Neural progenitor cell (in vitro differentiated cells): ENCODE measurements around the gene DCAF5. TPM values are rescaled to one million over a fixed set of nuclear protein-coding genes. Genes with fewer than 3 reads are reported as not detected.
A peak's percentile ranks its signal among the peaks of the same experiment; 100 is the strongest.

ENCODE experiments used
- DNase-seq: peaks from one replicate; pipeline ENCODE4 v3.0.0-alpha.2; 2016; ENCODE audit warnings: low spot score
- H2AFZ ChIP-seq: fragments of 200-600 bp; sonication (generic); replicated peaks from 2 replicates; pipeline ENCODE4 v1.6.1; 2016; ENCODE audit warnings: antibody characterized with exemption
- H3F3A ChIP-seq: fragments of 200-600 bp; sonication (generic); 2 replicates; pipeline ENCODE4 v1.6.1; 2016; ENCODE audit warnings: antibody characterized with exemption, low read depth
- H3K27ac ChIP-seq: fragments of 200-600 bp; sonication (generic); 2 replicates; pipeline ENCODE4 v1.5.1; 2016; ENCODE audit warnings: mild to moderate bottlenecking
- H3K27me3 ChIP-seq: fragments of 200-600 bp; sonication (generic); 2 replicates; pipeline ENCODE4 v1.6.1; 2016; ENCODE audit warnings: mild to moderate bottlenecking, moderate library complexity
- H3K36me3 ChIP-seq: fragments of 200-600 bp; sonication (generic); 2 replicates; pipeline ENCODE4 v1.5.1; 2016
- H3K4me1 ChIP-seq: fragments of 200-600 bp; sonication (generic); 2 replicates; pipeline ENCODE4 v1.6.1; 2016; ENCODE audit warnings: mixed run types
- H3K4me2 ChIP-seq: fragments of 200-600 bp; sonication (generic); 2 replicates; pipeline ENCODE4 v1.6.1; 2016
- H3K4me3 ChIP-seq: fragments of 200-600 bp; sonication (generic); 2 replicates; pipeline ENCODE4 v1.5.1; 2016
- H3K79me2 ChIP-seq: fragments of 200-600 bp; sonication (generic); 2 replicates; pipeline ENCODE4 v1.6.1; 2016; ENCODE audit warnings: low read depth
- H3K9ac ChIP-seq: fragments of 200-600 bp; sonication (generic); 2 replicates; pipeline ENCODE4 v1.6.1; 2016
- H3K9me3 ChIP-seq: fragments of 200-600 bp; sonication (generic); 2 replicates; pipeline ENCODE4 v1.5.1; 2016; ENCODE audit warnings: low read depth
- H4K20me1 ChIP-seq: fragments of 200-600 bp; sonication (generic); 2 replicates; pipeline ENCODE4 v1.6.1; 2016; ENCODE audit warnings: low read depth
- H3K27ac Mint-ChIP-seq: 3 replicates; pipeline ENCODE4 v1.8.0; 2021; ENCODE audit warnings: mixed read lengths
- H3K27me3 Mint-ChIP-seq: 2 replicates; pipeline ENCODE4 v1.8.0; 2022; ENCODE audit warnings: low read depth, mild to moderate bottlenecking, inconsistent platforms, moderate library complexity, mixed read lengths; ENCODE audit not compliant: insufficient read depth
- H3K36me3 Mint-ChIP-seq: 3 replicates; pipeline ENCODE4 v1.8.0; 2021; ENCODE audit warnings: mixed read lengths
- H3K4me1 Mint-ChIP-seq: 3 replicates; pipeline ENCODE4 v1.8.0; 2021; ENCODE audit warnings: mixed read lengths
- H3K4me3 Mint-ChIP-seq: 3 replicates; pipeline ENCODE4 v1.8.0; 2021; ENCODE audit warnings: mild to moderate bottlenecking, moderate library complexity, mixed read lengths
- H3K9me3 Mint-ChIP-seq: 3 replicates; pipeline ENCODE4 v1.8.0; 2020; ENCODE audit warnings: mixed read lengths
- EZH2 ChIP-seq: fragments of 200-600 bp; sonication (generic); IDR thresholded peaks from 2 replicates; pipeline ENCODE4 v1.6.1; 2017; ENCODE audit warnings: antibody characterized with exemption, mild to moderate bottlenecking, moderate library complexity
- EZH2phosphoT487 ChIP-seq: fragments of 200-600 bp; sonication (generic); IDR thresholded peaks from 2 replicates; pipeline ENCODE4 v1.6.1; 2017; ENCODE audit warnings: antibody characterized with exemption
- total RNA-seq: library from RNA; depleted of rRNA; stranded (reverse); fragments of >200 nt; gene quantifications from 2 replicates; pipeline ENCODE4 v1.2.3, GENCODE V29; 2015; ENCODE audit warnings: low replicate concordance
- TF ChIP-seq, protein P1 (sequence below): fragments of 200-600 bp; sonication (generic); IDR thresholded peaks from 2 replicates; pipeline ENCODE4 v1.5.1; 2017; ENCODE audit warnings: antibody characterized with exemption, mild to moderate bottlenecking

The DCAF5 gene
- total RNA-seq, 1 donor from 2014 or later, result 22.4 TPM

DNA sequence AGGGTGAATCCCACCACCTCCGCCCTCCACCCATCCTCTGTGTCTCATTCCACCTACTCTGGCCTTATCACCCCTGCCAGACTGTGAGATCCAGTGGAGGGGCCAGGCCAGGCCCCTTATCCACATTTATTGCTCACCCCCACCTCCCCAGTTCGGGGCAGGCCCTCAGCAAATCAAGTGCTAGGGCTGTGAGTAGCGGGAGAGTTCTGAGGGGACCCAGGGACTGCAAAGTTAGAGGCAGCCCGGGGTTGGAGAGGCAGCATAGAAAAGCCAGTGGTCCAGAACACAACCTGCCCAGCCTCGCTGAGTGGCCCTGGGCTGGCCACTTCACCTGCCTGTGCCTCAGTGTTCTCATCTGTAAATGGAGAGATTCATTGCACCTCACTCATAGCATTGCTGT lies 146.6 kb downstream of the DCAF5 start:
- DNase-seq, result no peak
- no peaks in the 10 kb centered on the region for H3K9me3 ChIP-seq
- Mint-ChIP-seq H3K9me3 (no peaks in the 10 kb centered on the region), H3K27me3 (peaks cover 14% of the 10 kb centered on the region), H3K4me3 (no peak overlapping the region), H3K4me1 (peaks cover 16% of the 10 kb centered on the region), H3K27ac (no peak overlapping the region), H3K36me3 (no peaks in the 10 kb centered on the region)
- H3K9ac ChIP-seq, result no peak overlapping the region
- H3F3A ChIP-seq, result peaks cover 3% of the 10 kb centered on the region
- H3K4me1 ChIP-seq, result peaks cover 7% of the 10 kb centered on the region
- H3K4me3 ChIP-seq, result no peak overlapping the region
- no peak overlapping the region for H3K4me2 ChIP-seq
- no peak overlapping the region for H2AFZ ChIP-seq
- H3K27ac ChIP-seq, result no peak overlapping the region
- no peaks in the 10 kb centered on the region for H4K20me1 ChIP-seq
- H3K27me3 ChIP-seq, result no peaks in the 10 kb centered on the region
- H3K79me2 ChIP-seq, result no peaks in the 10 kb centered on the region
- H3K36me3 ChIP-seq, result no peaks in the 10 kb centered on the region
- TF ChIP-seq EZH2, result no peak
- TF ChIP-seq, protein P1, sequence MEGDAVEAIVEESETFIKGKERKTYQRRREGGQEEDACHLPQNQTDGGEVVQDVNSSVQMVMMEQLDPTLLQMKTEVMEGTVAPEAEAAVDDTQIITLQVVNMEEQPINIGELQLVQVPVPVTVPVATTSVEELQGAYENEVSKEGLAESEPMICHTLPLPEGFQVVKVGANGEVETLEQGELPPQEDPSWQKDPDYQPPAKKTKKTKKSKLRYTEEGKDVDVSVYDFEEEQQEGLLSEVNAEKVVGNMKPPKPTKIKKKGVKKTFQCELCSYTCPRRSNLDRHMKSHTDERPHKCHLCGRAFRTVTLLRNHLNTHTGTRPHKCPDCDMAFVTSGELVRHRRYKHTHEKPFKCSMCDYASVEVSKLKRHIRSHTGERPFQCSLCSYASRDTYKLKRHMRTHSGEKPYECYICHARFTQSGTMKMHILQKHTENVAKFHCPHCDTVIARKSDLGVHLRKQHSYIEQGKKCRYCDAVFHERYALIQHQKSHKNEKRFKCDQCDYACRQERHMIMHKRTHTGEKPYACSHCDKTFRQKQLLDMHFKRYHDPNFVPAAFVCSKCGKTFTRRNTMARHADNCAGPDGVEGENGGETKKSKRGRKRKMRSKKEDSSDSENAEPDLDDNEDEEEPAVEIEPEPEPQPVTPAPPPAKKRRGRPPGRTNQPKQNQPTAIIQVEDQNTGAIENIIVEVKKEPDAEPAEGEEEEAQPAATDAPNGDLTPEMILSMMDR, result no peak
- TF ChIP-seq EZH2phosphoT487, result no peak

DNA sequence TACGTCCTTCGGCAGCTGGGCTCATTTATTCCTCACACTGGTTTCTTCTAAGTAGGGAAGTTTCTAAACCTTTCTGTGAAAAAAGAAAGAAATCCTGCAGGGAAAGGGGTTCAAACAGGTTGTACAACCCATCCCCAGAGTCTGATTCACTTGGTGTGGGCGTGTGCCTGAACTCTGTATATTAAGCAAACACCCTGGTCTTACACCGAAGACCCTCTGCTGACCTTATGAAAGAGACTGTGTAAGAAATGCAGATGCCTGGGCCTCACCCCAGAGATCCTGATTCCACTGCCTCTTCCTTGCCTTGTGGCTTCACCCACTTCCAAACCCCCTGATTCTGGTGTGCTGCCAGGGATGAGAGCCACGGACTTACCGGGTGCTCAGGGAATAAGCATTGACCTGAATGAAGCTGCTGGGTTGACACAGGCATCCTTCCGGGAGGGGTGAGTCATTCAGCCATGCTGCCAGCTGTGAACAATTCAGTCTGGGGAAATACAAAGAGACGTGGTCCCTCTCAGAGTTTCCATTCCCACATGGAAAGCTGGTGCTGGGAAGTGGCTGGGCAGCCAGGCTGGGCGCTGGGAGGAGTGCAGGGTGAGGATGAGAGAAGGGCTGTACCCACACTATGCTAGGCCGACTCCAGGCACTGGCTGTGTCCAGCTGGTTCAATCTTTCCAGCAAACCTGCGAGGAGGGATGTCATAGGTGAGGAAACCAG lies 147.3 kb downstream of the DCAF5 start:
- peak; percentile 17 for DNase-seq
- no peaks in the 10 kb centered on the region for H4K20me1 ChIP-seq
- no peak overlapping the region for H3K4me3 ChIP-seq
- no peak overlapping the region for H2AFZ ChIP-seq
- H3K4me3 Mint-ChIP-seq, result no peak overlapping the region
- H3K79me2 ChIP-seq, result no peaks in the 10 kb centered on the region
- no peaks in the 10 kb centered on the region for H3K36me3 ChIP-seq
- H3K27me3 Mint-ChIP-seq, result peaks cover 16% of the 10 kb centered on the region
- no peaks in the 10 kb centered on the region for H3K27me3 ChIP-seq
- H3K36me3 Mint-ChIP-seq, result no peaks in the 10 kb centered on the region
- peaks cover 7% of the 10 kb centered on the region for H3K4me1 ChIP-seq
- H3K27ac Mint-ChIP-seq, result peak overlapping the region; percentile 11
- H3K9ac ChIP-seq, result no peak overlapping the region
- H3K4me1 Mint-ChIP-seq, result peaks cover 16% of the 10 kb centered on the region
- no peak overlapping the region for H3K4me2 ChIP-seq
- no peaks in the 10 kb centered on the region for H3K9me3 ChIP-seq
- no peaks in the 10 kb centered on the region for H3K9me3 Mint-ChIP-seq
- TF ChIP-seq EZH2phosphoT487, result no peak
- TF ChIP-seq, protein P1, result no peak
- TF ChIP-seq EZH2, result no peak
- H3F3A ChIP-seq, result peaks cover 3% of the 10 kb centered on the region
- no peak overlapping the region for H3K27ac ChIP-seq

DNA sequence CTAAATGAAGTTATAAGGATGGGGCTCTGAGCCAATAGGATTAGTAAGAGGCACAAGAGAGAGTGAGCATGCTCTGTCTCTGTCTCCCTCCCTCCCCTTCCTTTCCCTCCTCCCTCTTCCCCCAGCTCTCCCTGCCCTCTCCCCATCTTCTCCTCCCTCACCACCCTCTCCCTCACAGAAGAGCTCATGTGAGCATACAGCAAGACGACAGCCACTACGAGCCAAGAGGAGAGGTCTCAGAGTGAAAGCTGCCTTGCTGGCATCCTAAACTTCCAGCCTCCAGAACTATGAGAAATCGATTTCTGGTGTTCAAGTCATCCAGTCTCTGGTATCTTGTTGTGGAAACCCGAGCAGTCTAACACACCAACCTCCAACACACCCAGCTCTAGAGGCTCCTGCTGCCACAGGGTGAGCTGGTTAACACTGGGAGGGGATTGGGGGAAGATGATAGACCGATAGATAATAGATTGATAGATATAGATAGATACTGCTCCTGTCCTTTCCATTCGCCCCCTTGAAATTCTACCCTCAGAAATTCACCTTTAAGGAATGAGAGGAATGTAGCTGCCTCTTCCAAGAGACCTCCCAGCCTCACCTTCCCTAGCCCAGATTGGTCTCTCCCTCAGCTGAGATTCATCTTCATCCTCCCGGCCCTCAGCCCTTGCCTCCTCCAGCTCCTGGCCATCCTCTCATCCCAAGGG lies 148.0 kb downstream of the DCAF5 start:
- DNase-seq, result no peak
- H3K4me1 ChIP-seq, result peaks cover 7% of the 10 kb centered on the region
- Mint-ChIP-seq H3K36me3 (no peaks in the 10 kb centered on the region), H3K27me3 (peaks cover 16% of the 10 kb centered on the region), H3K27ac (peak overlapping the region; percentile 93), H3K4me1 (peaks cover 16% of the 10 kb centered on the region), H3K4me3 (no peak overlapping the region), H3K9me3 (no peaks in the 10 kb centered on the region)
- H3K36me3 ChIP-seq, result no peaks in the 10 kb centered on the region
- H3K79me2 ChIP-seq, result no peaks in the 10 kb centered on the region
- H3F3A ChIP-seq, result peaks cover 3% of the 10 kb centered on the region
- H3K4me3 ChIP-seq, result no peak overlapping the region
- peak overlapping the region; percentile 92 for H2AFZ ChIP-seq
- TF ChIP-seq, protein P1, result no peak
- TF ChIP-seq EZH2 (no peak), EZH2phosphoT487 (no peak)
- H3K9ac ChIP-seq, result no peak overlapping the region
- no peak overlapping the region for H3K4me2 ChIP-seq
- no peak overlapping the region for H3K27ac ChIP-seq
- no peaks in the 10 kb centered on the region for H3K9me3 ChIP-seq
- H3K27me3 ChIP-seq, result no peaks in the 10 kb centered on the region
- H4K20me1 ChIP-seq, result no peaks in the 10 kb centered on the region
